ENCODE measurements around the gene KCNMB4.
"Not testable (repeated sequence)": the region's sequence is repeated elsewhere in the genome, so short reads cannot be mapped to it uniquely, and the experiment has no call there.

The KCNMB4 gene

GRCh38 chr12:70379846-70380245 lies 13.8 kb downstream of the KCNMB4 start:
- ATAC-seq: peak; percentile 79 to 84

DNA sequence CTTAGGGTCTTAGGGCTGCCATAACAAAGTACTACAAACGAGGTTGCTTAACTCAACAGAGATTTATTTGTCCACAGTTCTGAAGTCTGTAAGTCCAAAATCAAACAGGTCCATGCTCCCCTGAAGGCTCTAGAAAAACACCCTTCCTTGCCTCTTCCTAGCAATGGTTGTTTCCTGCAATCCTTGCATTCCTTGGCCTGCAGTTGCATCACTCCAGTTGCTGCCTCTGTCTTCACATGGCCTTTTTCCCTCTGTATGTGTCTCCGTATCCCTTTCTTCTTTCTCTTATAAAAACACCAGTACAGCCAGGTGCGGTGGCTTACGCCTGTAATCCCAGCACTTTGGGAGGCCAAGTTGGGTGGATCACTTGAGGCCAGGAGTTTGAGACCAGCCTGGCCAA lies 17.4 kb downstream of the KCNMB4 start:
- ATAC-seq: no peak

GRCh38 chr12:70383886-70384285 lies 17.8 kb downstream of the KCNMB4 start:
- ATAC-seq: no peak

- no peak for ATAC-seq
Observed at GRCh38 chr12:70386771-70387170, 20.7 kb downstream of the KCNMB4 start.

GRCh38 chr12:70389678-70390077 lies 23.6 kb downstream of the KCNMB4 start:
- ATAC-seq: no peak

DNA sequence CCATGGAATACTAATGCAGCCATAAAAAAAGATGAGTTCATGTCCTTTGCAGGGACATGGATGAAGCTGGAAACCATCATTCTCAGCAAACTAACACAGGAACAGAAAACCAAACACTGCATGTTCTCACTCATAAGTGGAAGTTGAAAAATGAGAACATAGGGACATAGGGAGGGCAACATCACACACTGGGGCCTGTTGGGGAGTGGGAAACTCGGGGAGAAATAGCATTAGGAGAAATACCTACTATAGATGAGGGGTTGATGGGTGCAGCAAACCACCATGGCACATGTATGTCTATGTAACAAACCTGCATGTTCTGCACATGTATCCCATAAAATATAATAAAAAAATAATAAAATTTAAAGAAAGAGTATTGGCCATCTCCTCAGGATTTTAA lies 26.5 kb downstream of the KCNMB4 start:
- not testable (repeated sequence) for ATAC-seq

- no peak for ATAC-seq
Observed at GRCh38 chr12:70393787-70394499, 27.9 kb downstream of the KCNMB4 start.

GRCh38 chr12:70398002-70398401 lies 31.9 kb downstream of the KCNMB4 start:
- no peak for ATAC-seq

DNA sequence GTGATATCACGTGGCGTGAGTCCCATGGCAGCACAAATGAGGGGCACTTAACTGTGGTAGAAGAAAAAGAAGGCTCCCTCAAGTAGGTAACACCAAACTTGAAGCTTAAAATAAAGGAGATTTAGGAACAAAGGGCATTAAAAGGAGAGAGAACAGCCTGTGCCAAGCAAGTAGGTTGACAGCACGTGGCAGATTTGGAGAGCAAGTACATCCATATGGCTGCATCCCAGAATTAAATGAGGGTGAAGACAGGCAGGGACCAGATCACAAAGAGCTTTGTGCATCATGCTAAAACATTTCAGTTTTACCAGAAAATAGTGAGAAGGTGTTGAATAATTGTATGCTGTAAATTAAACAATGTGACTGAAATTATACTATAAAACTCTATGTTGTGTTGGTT lies 32.8 kb downstream of the KCNMB4 start:
- ATAC-seq: no peak

GRCh38 chr12:70399311-70399710 lies 33.2 kb downstream of the KCNMB4 start:
- no peak for ATAC-seq

- ATAC-seq: no peak
Observed at GRCh38 chr12:70400124-70400523, 34.0 kb downstream of the KCNMB4 start.

- ATAC-seq: no peak
Observed at GRCh38 chr12:70402597-70402996, 36.5 kb downstream of the KCNMB4 start.

DNA sequence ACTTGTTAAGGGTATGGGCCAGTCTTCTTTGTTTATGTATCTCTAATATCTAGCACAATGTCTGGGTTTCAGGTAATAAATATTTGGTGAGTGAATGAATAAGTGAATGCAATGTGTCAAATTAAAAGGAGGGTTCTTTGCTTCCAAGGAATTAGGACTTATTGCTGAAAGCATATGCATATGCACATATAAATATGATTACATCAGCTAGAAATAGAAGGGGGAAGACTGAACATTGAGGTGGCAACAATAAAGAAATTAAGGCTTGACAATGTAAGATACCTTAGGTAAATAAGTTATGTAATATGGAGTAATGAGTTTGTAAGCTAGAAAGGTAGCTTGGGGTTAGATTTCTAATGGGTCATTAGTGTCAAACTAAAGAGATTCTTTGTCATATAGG lies 37.7 kb downstream of the KCNMB4 start:
- ATAC-seq: no peak

DNA sequence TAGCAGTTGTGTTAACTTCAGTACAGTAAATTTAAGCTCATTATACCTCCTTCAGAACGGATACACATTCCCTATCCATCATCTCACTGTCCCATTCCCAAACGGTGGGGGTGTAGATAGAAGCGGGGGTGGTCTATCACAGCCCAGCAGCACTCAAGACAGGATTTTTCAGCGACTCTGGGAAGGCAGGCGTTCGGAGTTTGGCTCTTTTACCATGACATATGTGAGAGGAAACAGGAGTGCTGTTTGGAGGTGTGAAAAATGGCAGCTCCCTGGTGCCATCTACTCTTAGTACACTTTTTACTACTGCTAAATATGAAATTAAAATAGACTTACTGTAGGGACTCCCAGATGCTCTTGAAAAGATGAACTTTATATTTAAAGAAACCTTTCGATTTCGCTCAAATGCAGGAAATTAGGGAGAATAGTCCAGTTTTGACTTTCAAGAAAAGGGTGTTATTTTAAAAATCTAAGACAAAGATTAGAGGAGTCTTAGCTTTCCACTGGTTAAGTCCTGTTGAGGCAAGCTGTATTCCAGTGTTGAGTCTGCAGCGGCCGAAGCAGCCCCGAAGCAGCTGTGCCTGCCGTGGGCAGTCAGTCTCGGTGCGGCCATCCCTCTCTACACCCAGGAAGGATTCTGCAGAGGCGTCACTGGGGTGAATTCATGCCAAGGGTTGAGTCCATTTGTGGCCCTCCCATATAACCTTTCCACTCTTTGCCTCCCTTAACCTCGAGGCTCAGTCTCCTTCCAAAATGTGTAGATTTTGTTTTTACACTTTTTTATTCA lies 42.1 kb downstream of the KCNMB4 start:
- ATAC-seq: no peak

DNA sequence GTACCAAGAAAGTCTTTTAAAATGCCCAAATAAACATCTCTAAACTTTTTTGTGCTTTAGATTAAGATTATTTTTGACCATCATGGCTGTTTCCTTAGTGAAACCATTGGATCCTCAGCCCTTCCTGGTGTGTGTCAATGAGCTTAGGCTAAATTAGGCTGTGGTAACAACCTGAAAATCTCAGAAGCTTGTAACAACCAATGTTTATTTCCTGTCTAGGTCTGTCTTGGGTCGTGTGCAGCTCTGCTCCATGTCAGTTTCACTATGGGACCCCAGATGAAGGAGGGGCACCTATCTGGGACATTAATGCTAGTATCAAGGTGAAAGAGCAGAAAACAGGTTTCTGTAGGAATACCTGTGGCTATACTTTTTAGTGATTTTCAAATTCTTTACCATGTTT lies 49.9 kb downstream of the KCNMB4 start:
- no peak for ATAC-seq

- no peak for ATAC-seq
Observed at GRCh38 chr12:70417121-70417520, 51.0 kb downstream of the KCNMB4 start.

DNA sequence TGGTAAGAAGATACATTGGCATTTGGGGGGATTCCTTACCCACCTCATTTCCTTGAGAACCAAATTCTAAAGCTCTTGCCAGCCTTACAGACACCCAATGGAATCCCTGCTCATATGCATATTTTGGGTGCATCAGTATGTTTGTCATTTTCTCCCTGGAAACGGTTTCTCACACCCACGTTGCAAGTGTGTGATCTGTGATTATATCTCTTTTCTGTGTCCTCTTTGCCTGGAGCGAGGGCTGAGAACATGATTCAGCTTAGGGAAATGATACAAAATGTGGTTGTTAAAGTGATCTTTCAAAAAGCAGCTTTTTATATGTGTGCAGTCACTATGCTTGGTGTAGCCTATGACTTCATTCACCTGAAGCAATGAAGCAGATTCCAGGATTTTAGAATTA lies 52.0 kb downstream of the KCNMB4 start:
- ATAC-seq: no peak

DNA sequence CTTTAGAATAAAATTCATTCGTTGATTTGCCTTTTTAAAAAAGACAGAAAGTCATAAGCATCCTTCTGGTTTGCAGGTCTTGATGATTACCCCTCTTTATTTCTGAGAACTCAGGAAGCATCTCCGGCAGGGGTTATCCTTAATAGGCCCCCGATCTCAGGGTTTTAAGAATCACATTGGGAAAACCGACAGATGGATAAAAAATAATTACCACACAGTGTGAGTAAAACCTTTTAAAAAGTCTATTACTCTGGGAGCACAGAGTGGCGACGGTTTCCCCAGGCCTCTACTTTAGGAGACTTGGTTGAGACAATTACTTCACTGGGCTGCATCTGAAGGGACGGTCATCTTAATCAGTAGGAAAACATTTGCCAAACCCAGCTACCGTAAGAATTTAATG lies 56.5 kb downstream of the KCNMB4 start:
- ATAC-seq: no peak

DNA sequence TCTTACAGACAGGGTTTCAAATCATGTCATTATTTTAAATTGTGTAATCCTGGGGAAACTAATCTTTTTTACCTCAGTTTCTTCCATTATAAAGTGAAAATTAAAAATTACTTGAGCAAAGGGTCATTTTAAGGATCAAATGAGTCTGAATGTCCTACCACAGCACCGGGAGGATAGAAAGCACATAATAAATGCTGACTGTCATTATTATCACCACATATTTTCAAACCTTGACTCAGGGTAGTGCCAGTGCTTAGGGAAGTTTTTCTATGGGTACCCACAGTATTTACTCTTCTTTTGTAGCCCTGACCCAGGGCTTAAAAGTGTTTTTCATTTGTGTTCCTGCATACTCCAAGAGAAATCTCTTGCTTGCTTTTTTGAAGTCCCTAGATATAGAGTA lies 60.5 kb downstream of the KCNMB4 start:
- ATAC-seq: no peak

DNA sequence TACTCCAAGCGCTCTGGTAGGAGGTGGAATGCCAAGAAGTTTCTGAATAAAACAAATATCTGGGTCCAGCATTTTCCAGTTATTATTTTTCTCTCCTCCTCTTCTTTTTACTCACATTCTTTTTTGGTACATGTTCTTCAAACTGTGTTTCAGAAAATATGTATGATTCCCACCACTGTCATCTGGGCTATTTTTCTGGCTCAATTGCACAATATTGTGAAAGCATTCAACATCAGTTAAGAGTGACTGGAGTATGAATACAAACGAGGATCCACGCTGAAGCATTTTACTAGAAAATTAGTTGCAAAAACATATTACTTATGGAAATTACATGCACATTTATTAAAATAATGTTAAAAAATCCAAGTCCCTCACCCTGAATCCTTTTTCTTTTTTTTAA lies 61.5 kb downstream of the KCNMB4 start:
- ATAC-seq: no peak

DNA sequence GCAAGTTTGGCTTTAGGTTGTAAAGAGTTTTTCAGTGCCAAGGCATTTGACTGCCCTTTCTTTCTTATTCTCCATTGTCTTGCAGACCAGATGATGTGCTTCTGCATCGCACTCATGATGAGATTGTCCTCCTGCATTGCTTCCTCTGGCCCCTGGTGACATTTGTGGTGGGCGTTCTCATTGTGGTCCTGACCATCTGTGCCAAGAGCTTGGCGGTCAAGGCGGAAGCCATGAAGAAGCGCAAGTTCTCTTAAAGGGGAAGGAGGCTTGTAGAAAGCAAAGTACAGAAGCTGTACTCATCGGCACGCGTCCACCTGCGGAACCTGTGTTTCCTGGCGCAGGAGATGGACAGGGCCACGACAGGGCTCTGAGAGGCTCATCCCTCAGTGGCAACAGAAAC lies 64.3 kb downstream of the KCNMB4 start:
- no peak for ATAC-seq

DNA sequence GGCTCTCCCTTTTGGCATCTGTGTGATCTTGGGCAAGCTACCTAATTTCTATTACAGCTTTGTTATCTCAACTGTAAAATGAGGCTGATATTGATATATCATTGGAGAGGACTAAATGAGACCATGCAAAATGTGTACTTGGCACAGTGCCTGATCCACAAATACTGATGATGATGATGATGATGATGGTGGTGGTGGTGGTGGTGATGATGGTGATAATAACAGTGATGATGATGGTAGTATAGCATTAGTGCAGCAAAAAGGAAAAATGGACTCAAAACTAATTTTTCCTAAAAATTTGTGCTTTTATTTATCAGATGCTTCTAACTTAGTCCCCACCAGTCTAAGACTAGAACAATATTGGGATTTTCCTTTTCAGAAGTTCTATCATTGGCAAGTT lies 70.7 kb downstream of the KCNMB4 start:
- no peak for ATAC-seq

- no peak for ATAC-seq
Observed at GRCh38 chr12:70443062-70443673, 77.1 kb downstream of the KCNMB4 start.

- ATAC-seq: no peak
Observed at GRCh38 chr12:70444903-70445302, 78.8 kb downstream of the KCNMB4 start.

Measured in activated CD4-positive, CD25-positive, alpha-beta regulatory T cell treated with anti-CD3 and anti-CD28 coated beads, Interleukin-2, amount 50 U/mL, for 24 hours (primary cell).